ENCODE measurements around the gene PAPOLB. TPM values are rescaled to one million over a fixed set of nuclear protein-coding genes. Genes with fewer than 3 reads are reported as not detected.

The PAPOLB gene
- total RNA-seq, 1 donor: not detected

GRCh38 chr7:4883372-4884144 is 21.7 kb upstream of the PAPOLB start, which contains the start of gene RADIL:
TSS of gene RADIL (minus strand) at chr7:4883716. CDS start at chr7:4878139, 5,577 bp downstream.
- peak within 1 kb of the TSS; percentile 54 for H3K4me3 ChIP-seq (ENCODE audit: low read depth, low read length)
- peak; percentile 81 for TF ChIP-seq CTCF (IDR thresholded peaks at IDR 0.05; ENCODE audit: insufficient read depth, low read depth, low read length)
- DNase-seq (ENCODE audit: low read depth): peak; percentile 91

- no peak for TF ChIP-seq CTCF (IDR thresholded peaks at IDR 0.05; ENCODE audit: insufficient read depth, low read depth, low read length)
- DNase-seq (ENCODE audit: low read depth): no peak
- peak overlapping the region; percentile 54 for H3K4me3 ChIP-seq (ENCODE audit: low read depth, low read length)
These were observed 21.2 kb upstream of the PAPOLB start for GRCh38 chr7:4883033-4883371.

GRCh38 chr7:4882169-4883032 is 20.6 kb upstream of the PAPOLB start:
- no peak for TF ChIP-seq CTCF (IDR thresholded peaks at IDR 0.05; ENCODE audit: insufficient read depth, low read depth, low read length)
- peak; percentile 84 for DNase-seq (ENCODE audit: low read depth)
- peak overlapping the region; percentile 54 for H3K4me3 ChIP-seq (ENCODE audit: low read depth, low read length)

GRCh38 chr7:4880218-4880617 is 18.4 kb upstream of the PAPOLB start:
- no peak for TF ChIP-seq CTCF (IDR thresholded peaks at IDR 0.05; ENCODE audit: insufficient read depth, low read depth, low read length)
- DNase-seq (ENCODE audit: low read depth): no peak
- no peak overlapping the region for H3K4me3 ChIP-seq (ENCODE audit: low read depth, low read length)

- no peak for DNase-seq (ENCODE audit: low read depth)
- H3K4me3 ChIP-seq (ENCODE audit: low read depth, low read length): no peak overlapping the region
- TF ChIP-seq CTCF (IDR thresholded peaks at IDR 0.05; ENCODE audit: insufficient read depth, low read depth, low read length): no peak
These were observed 17.7 kb upstream of the PAPOLB start for GRCh38 chr7:4879396-4880081.

Measured in fibroblast of villous mesenchyme (primary cell).